Posterior cingulate gyrus (tissue), 11 donors: Measurements from ENCODE around the gene OR10A3.

Experiments used
- DNase-seq, 10 donors: peaks; one replicate each; pipeline versions ENCODE4 v3.0.0 to v3.0.0-alpha.2; 2020 to 2021; ENCODE audit warnings: mixed read lengths in 3 of 10
- intact Hi-C: fragments of 100-400 bp; cut with DNase I; formaldehyde crosslinking; loops from one replicate; pipeline ENCODE4 v1.15.1; 2023

Gene OR10A3

DNA sequence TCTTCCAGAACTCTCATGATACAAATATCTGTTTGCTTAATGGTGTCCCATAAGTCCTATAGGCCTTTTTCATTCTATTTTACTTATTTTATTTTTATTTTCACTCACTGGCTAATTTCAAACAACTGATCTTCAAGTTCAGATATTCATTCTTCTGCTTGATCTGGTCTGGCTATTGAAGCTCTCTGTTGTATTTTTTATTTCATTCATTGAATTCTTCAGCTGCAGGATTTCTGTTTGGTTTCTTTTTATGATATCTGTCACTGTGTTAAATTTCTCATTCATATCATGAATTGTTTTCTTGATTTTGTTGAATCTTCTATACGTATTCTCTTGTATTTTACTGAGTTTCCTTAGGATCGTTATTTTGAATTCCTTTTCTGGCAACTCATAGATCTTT lies 2.6 kb upstream of the OR10A3 start:
- intact Hi-C loops: no loop called here
- no peak for DNase-seq

- intact Hi-C loops: no loop called here
- DNase-seq: no peak
These were observed 362 bp downstream of the OR10A3 start for GRCh38 chr11:7941146-7941545.

GRCh38 chr11:7936615-7937014 lies 4.9 kb downstream of the OR10A3 start:
- no peak for DNase-seq
- intact Hi-C loops: no loop called here

DNA sequence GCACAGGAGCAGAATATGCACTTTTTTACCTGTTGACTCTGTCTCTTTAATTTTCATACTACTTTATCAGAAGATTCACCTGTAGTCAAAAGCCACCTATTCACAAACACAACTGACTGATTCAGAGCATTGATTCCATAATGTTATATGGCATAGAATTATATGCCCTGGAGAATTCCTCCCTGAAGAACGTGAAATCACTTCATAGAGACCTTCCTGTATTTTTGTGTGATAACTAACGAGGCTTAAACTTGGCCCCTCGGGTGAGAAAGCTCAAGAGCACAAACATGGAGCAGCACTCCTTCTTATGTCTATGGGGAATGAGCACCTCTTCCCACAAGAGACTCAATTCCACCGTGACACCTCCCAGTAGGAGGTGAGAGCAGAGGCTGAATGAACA lies 10.3 kb downstream of the OR10A3 start, which contains the start of gene OR10A6:
Gene OR10A6, minus strand, starts transcription at position 101 of the 400 bp plus-strand sequence. CDS start 2,606 bp downstream, outside the sequence.
- intact Hi-C loops: no loop called here
- no peak for DNase-seq

GRCh38 chr11:7927635-7928034 lies 13.9 kb downstream of the OR10A3 start:
- no peak for DNase-seq
- intact Hi-C loops: no loop called here

DNA sequence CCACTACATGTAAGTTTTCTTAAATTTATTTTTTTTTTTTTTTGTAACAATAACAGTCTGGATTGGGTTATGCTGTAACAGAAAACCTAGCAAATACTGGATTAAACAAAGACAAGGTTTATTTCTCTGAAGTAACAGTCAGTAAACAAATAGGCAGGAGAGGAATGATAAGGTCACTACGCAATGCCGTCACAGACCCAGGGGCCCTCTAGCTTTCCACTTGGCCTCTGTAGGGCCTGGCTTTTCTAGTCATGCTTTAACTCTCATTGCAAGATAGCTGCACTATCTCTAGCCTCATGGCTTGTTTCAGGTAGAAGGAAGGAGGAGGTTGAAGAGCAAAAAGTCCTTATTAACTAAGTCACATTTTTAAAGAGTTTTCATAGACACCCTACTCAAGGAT lies 17.0 kb downstream of the OR10A3 start:
- intact Hi-C loops: no loop called here
- no peak for DNase-seq

DNA sequence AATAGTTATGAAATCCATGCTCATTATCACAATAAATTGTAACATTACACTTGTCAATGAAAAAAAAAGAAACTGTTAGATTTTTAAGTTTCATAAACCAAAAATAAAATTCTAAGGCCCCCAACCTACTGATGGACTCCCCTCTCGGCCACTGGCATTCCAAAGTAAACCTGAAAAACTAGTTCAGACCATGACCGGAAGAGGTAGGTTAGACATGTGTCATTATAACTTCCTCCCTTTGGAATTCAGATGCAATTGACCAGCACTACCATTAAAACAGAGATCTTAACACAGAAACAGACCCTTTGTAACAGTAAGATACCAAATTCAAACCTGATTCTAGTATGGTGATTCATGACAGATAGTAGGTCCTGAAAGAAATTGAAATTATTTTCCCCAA lies 23.4 kb downstream of the OR10A3 start:
- intact Hi-C loops: no loop called here
- no peak for DNase-seq

DNA sequence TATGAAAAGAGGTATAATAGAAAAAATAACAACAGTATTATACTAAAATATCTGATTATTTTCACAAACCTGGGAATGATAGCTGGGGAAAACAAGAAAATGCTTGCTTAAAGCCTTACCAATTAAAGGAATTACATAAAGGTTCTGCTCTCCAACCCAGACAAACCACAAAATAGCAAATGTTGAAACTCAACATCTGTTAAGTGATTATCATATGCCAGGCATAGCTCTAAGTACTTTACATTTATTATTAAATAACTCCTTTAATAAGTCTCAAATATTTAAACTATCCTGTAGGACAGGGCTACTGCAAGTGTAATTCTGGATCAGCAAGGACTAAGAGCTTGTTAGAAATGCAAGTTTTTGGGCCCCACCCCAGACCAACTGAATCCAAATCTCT lies 30.5 kb downstream of the OR10A3 start:
- no peak for DNase-seq
- intact Hi-C loops: no loop called here

GRCh38 chr11:7910286-7910788 lies 31.2 kb downstream of the OR10A3 start:
- no peak for DNase-seq
- intact Hi-C loops: no loop called here

GRCh38 chr11:7909585-7910285 lies 31.8 kb downstream of the OR10A3 start:
- intact Hi-C loops: no loop called here
- no peak for DNase-seq

DNA sequence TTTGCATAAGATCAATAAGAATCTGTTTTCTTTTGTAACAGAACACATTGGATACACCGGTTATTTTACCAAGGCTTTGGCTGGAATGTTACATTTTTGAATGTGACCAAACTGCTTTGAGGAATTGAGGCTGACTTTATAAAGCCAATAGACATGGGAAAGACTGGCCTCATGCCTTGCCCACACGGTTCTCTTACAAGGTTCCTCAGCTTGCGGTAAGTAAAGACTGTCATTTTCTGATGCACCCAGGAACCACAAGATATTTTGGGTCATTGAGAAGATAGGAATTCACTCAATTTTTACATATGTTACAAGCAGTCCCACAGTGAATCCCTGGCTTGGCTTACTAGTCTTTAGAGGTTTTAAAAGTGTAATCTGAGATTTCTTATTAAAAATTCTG lies 34.4 kb downstream of the OR10A3 start:
- no peak for DNase-seq
- intact Hi-C loops: no loop called here

DNA sequence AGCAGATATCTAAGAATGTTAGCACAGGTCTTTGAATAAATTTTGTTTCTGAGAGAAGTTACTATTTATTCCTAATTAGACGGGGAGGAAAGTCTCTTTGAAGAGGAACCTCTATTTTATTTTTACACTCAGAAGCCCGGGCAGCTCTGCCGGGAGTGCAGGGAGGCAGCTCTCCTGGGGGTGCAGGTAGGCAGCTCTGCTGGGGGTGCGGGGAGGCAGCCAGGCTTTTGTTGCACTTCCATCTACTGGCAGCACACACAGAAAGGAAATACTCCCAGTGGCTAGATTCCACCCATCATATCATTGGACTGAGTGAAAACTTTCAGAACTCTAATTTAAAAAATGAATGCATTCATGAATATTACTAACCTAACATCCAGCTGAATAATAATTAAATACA lies 35.0 kb downstream of the OR10A3 start:
- no peak for DNase-seq
- intact Hi-C loops: no loop called here

DNA sequence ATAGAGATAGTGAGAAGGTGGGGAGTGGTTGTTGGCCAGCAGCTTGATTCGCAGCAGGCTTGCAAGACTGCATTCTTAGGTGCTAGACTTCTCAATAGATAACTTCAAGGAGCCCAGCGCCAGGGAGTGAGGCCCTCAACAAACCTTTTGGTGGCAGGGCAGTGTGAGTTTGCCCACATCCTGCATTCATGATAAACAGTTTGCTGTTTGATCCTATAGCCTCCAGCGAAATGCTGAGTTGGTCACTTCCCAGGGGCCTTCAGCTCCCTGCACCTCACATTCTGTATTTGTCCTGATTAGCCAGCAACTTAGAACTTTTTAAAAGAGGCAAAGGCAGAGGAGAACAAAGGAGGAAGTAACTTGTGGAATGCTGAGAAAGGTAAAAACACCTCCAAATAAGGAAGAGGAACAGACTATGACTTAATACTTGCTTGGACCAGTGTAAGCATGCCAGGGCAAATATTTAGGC lies 35.5 kb downstream of the OR10A3 start:
- DNase-seq: no peak
- intact Hi-C loops: no loop called here

GRCh38 chr11:7905549-7905948 lies 36.0 kb downstream of the OR10A3 start:
- DNase-seq: no peak
- intact Hi-C loops: no loop called here

GRCh38 chr11:7904917-7905316 lies 36.6 kb downstream of the OR10A3 start:
- DNase-seq: no peak
- intact Hi-C loops: no loop called here

- intact Hi-C loops: no loop called here
- DNase-seq: no peak
These were observed 37.6 kb downstream of the OR10A3 start for GRCh38 chr11:7903940-7904339.

- intact Hi-C loops: no loop called here
These were observed 40.1 kb downstream of the OR10A3 start for GRCh38 chr11:7901319-7901854.

GRCh38 chr11:7900686-7901085 lies 40.8 kb downstream of the OR10A3 start:
- intact Hi-C loops: no loop called here

More at GRCh38 chr11:7901319-7901854, 40.1 kb downstream of the OR10A3 start:
- DNase-seq: no peak

DNA sequence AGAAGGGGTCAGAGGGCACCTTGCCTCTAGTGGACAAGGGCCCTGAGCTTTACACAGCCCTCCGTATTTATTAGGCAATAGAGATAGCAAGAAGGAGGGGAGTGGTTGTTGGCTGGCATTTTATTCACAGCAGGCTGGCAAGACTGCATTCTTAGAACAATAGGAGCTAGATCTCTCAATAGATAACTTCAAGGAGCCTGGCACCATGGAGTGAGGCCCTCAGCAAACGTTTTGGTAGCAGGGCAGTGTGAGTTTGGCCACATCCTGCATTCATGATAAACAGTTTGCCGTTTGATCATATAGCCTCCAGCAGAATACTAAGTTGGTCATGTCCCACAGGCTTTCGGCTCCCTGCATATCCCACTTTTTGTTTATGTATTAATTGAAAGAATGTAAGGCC lies 42.1 kb downstream of the OR10A3 start:
- no peak for DNase-seq
- intact Hi-C loops: loop anchor here (10.0 kb wide), 1 partner anchor 185 kb away; the partner anchor contains the start of gene TUB

More at GRCh38 chr11:7900686-7901085, 40.8 kb downstream of the OR10A3 start:
- DNase-seq: no peak

- intact Hi-C loops: loop anchor here (10.0 kb wide), 1 partner anchor 186 kb away; the partner anchor contains the start of gene TUB
- DNase-seq: no peak
These were observed 42.7 kb downstream of the OR10A3 start for GRCh38 chr11:7898666-7899283.

- intact Hi-C loops: loop anchor here (10.0 kb wide), 1 partner anchor 189 kb away; the partner anchor contains the start of gene TUB
- DNase-seq: no peak
These were observed 45.3 kb downstream of the OR10A3 start for GRCh38 chr11:7896009-7896785.
